AG09309 (cell line): ENCODE measurements around the gene POLR1F.
"Not testable (repeated sequence)": the region's sequence is repeated elsewhere in the genome, so short reads cannot be mapped to it uniquely, and the experiment has no call there.

Source experiments
- DNase-seq: peaks from one replicate; pipeline ENCODE4 v3.0.0-alpha.2; 2010; ENCODE audit warnings: low read depth
- H3K4me3 ChIP-seq: 2 replicates; pipeline ENCODE4 v1.5.1; 2011; ENCODE audit warnings: mild to moderate bottlenecking, low read depth, low read length, moderate library complexity; ENCODE audit not compliant: control insufficient read depth
- CTCF ChIP-seq: IDR thresholded peaks from 2 replicates; pipeline ENCODE4 v1.5.1; 2011; ENCODE audit warnings: mild to moderate bottlenecking, low read depth, low read length, inconsistent platforms; ENCODE audit not compliant: insufficient read depth, control insufficient read depth; ENCODE audit errors: missing control alignments

POLR1F gene

GRCh38 chr7:19701471-19701870 lies 7.4 kb downstream of the POLR1F start:
- DNase-seq, result no peak
- TF ChIP-seq CTCF, result no peak
- no peak overlapping the region for H3K4me3 ChIP-seq

- no peak for DNase-seq
- TF ChIP-seq CTCF, result no peak
- no peak overlapping the region for H3K4me3 ChIP-seq
Measured at GRCh38 chr7:19700936-19701335, 7.9 kb downstream of the POLR1F start.

- DNase-seq, result no peak
- no peak overlapping the region for H3K4me3 ChIP-seq
- TF ChIP-seq CTCF, result no peak
Measured at GRCh38 chr7:19698331-19698730, 10.5 kb downstream of the POLR1F start.

GRCh38 chr7:19696926-19697325 lies 11.9 kb downstream of the POLR1F start:
- no peak for TF ChIP-seq CTCF
- no peak for DNase-seq
- H3K4me3 ChIP-seq, result no peak overlapping the region

GRCh38 chr7:19692111-19692828 lies 16.6 kb downstream of the POLR1F start:
- no peak for DNase-seq
- H3K4me3 ChIP-seq, result no peak overlapping the region
- TF ChIP-seq CTCF, result no peak

GRCh38 chr7:19690736-19691135 lies 18.1 kb downstream of the POLR1F start:
- H3K4me3 ChIP-seq, result no peak overlapping the region
- no peak for TF ChIP-seq CTCF
- no peak for DNase-seq

GRCh38 chr7:19689130-19689529 lies 19.7 kb downstream of the POLR1F start:
- not testable (repeated sequence) for H3K4me3 ChIP-seq, DNase-seq
